Measurements from ENCODE around the gene COQ9.

Gene COQ9

GRCh38 chr16:57424583-57424982, 22.7 kb upstream of the COQ9 start:
- ChIA-PET CTCF (no interaction called here), POLR2A (ENCODE audit: low non-redundant PET) (no interaction called here)
- TF ChIP-seq, protein P1, sequence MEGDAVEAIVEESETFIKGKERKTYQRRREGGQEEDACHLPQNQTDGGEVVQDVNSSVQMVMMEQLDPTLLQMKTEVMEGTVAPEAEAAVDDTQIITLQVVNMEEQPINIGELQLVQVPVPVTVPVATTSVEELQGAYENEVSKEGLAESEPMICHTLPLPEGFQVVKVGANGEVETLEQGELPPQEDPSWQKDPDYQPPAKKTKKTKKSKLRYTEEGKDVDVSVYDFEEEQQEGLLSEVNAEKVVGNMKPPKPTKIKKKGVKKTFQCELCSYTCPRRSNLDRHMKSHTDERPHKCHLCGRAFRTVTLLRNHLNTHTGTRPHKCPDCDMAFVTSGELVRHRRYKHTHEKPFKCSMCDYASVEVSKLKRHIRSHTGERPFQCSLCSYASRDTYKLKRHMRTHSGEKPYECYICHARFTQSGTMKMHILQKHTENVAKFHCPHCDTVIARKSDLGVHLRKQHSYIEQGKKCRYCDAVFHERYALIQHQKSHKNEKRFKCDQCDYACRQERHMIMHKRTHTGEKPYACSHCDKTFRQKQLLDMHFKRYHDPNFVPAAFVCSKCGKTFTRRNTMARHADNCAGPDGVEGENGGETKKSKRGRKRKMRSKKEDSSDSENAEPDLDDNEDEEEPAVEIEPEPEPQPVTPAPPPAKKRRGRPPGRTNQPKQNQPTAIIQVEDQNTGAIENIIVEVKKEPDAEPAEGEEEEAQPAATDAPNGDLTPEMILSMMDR (conservative IDR thresholded peaks at IDR 0.05; ENCODE audit: low read depth): no peak
- H3K27ac ChIP-seq: no peak overlapping the region
- no peak for DNase-seq (ENCODE audit: low spot score)

DNA sequence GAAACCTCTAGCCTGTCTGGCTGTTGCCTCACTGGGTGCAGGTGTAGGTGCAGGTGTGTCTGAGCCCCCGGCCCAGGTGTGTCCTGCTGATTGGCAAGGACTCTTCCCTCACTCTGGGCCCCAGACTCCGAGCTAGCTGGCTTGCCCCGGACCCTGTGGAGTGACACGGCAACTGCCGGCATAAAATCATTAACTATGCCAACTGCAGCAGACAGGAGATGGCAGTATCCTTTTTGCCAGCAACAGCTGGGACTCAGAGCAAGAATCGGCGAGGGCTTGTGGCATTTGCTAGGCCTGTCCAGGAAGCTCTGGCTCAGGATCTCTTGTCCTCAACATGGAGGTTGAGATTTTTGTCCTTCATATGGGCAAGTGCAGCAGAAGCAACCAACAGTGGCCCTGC, 20.9 kb upstream of the COQ9 start:
- POLR2A ChIA-PET (ENCODE audit: low non-redundant PET): no interaction called here

DNA sequence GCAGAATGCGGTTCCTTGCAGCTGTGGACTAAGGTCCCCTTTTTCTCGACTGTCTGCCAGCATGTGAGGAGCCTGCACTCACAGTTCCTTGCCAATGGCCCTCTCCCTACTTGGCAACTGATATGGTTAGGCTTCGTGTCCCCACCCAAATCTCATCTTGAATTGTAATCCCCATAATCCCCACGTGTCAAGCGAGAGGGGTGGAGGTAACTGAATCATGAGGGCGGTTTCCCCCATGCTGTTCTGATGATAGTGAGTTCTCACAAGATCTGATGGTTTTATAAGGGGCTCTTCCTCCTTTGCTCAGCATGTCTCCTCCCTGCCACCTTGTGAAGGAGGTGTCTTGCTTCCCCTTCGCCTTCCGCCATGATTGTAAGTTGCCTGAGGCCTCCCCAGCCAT, 20.0 kb upstream of the COQ9 start:
- TF ChIP-seq, protein P1 (conservative IDR thresholded peaks at IDR 0.05; ENCODE audit: low read depth): no peak
- ChIA-PET CTCF (no interaction called here), POLR2A (ENCODE audit: low non-redundant PET) (no interaction called here)
- DNase-seq (ENCODE audit: low spot score): no peak
- H3K27ac ChIP-seq: peak overlapping the region; percentile 20

More for the DNA sequence above, 20.9 kb upstream of the COQ9 start:
- TF ChIP-seq, protein P1 (conservative IDR thresholded peaks at IDR 0.05; ENCODE audit: low read depth): no peak
- H3K27ac ChIP-seq: peak overlapping the region; percentile 20; the same call in 1 of the 2 replicates
- no peak for DNase-seq (ENCODE audit: low spot score)
- CTCF ChIA-PET: interaction anchor here (0.6 to 0.7 kb wide), 2 partner anchors 15 to 178 kb away, joined by 3 read pairs; no protein-coding TSS in a partner anchor

GRCh38 chr16:57427824-57428223, 19.5 kb upstream of the COQ9 start:
- H3K27ac ChIP-seq: no peak overlapping the region
- POLR2A ChIA-PET (ENCODE audit: low non-redundant PET): no interaction called here
- CTCF ChIA-PET: no interaction called here
- DNase-seq (ENCODE audit: low spot score): no peak
- TF ChIP-seq, protein P1 (conservative IDR thresholded peaks at IDR 0.05; ENCODE audit: low read depth): no peak

GRCh38 chr16:57430955-57431354, 16.3 kb upstream of the COQ9 start:
- DNase-seq (ENCODE audit: low spot score): no peak
- POLR2A ChIA-PET (ENCODE audit: low non-redundant PET): no interaction called here
- TF ChIP-seq, protein P1 (conservative IDR thresholded peaks at IDR 0.05; ENCODE audit: low read depth): no peak
- CTCF ChIA-PET: no interaction called here
- no peak overlapping the region for H3K27ac ChIP-seq

GRCh38 chr16:57432505-57432904, 14.8 kb upstream of the COQ9 start:
- TF ChIP-seq, protein P1 (conservative IDR thresholded peaks at IDR 0.05; ENCODE audit: low read depth): no peak
- ChIA-PET CTCF (interaction anchor here (1.0 to 1.5 kb wide), 2 partner anchors 10 to 12 kb away, joined by 5 to 6 read pairs; no protein-coding TSS in a partner anchor), POLR2A (ENCODE audit: low non-redundant PET) (no interaction called here)
- H3K27ac ChIP-seq: no peak overlapping the region
- DNase-seq (ENCODE audit: low spot score): no peak

DNA sequence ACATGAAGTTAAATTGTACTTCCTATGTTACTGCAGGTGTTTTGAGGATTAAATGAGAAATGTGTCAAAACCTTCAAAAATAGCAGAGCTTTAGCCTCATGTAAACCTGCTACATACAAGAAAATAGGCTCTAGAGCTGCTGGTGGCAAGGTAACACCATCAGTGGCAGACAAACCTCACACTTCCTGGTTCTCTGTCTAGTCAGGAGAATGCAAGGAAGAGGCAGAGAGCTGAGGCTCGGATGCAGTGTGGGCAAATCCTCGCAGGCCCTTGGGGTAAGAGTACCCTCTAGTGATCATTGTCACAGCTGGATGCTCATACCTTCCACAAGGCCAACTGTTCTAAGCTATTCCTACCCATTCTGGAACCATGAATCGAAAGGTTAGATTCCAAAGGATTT, 14.3 kb upstream of the COQ9 start:
- CTCF ChIA-PET: interaction anchor here (1.5 kb wide), 1 partner anchor 11 kb away, joined by 5 read pairs; no protein-coding TSS in a partner anchor
- POLR2A ChIA-PET (ENCODE audit: low non-redundant PET): no interaction called here

More for the DNA sequence above, 14.3 kb upstream of the COQ9 start:
- H3K27ac ChIP-seq: no peak overlapping the region
- DNase-seq (ENCODE audit: low spot score): no peak
- TF ChIP-seq, protein P1 (conservative IDR thresholded peaks at IDR 0.05; ENCODE audit: low read depth): no peak

Measured in RWPE1 (cell line).